ENCODE results near the gene TRANK1. TPM values are rescaled to one million over a fixed set of nuclear protein-coding genes. Genes with fewer than 3 reads are reported as not detected.

TRANK1 gene
- total and polyA plus RNA-seq, 2 of the 8 experiments (the other 6 are each of a cell fraction or from before 2014, with no cell fraction given): 2.9 to 8.8 TPM

DNA sequence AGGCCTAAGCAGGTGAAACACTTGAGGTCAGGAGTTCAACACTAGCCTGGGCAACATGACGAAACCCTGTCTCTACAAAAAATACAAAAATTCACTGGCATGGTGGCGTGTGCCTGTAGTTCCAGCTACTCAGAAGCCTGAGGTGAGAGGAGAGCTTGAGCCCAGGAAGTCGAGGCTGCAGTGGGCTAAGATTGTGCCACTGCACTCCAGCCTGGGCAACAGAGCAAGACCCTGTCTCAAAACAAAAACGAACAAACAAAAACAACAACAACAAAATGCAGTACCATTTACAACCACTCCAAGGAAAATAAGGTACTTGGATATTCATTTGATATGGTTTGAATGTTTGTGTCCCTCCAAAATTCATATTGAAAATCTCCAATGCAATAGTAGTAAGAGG, 15.6 kb upstream of the TRANK1 start (continued):
- TF ChIP-seq CHD7 (IDR thresholded peaks at IDR 0.05; ENCODE audit: insufficient replicate concordance, low read length): no peak
- no peak for TF ChIP-seq CHD2 (IDR thresholded peaks at IDR 0.05; ENCODE audit: low read length)
- TF ChIP-seq SP2 (IDR thresholded peaks at IDR 0.05; ENCODE audit: low read length): no peak
- TF ChIP-seq CTCF (IDR thresholded peaks at IDR 0.05; ENCODE audit: control extremely low read depth in 1 of 3, insufficient read depth in 1 of 3, low read depth in 1 of 3, low read length in 3 of 3): no peak
- TF ChIP-seq CBX5 (IDR thresholded peaks at IDR 0.05; ENCODE audit: low read depth, low read length): no peak
- no peak for TF ChIP-seq RAD21 (IDR thresholded peaks at IDR 0.05 in 1 of 2, conservative IDR thresholded peaks at IDR 0.05 in 1 of 2; ENCODE audit: low read depth in 2 of 2, low read length in 2 of 2)
- TF ChIP-seq SP4 (IDR thresholded peaks at IDR 0.05; ENCODE audit: low read length): no peak
- TF ChIP-seq JUND (IDR thresholded peaks at IDR 0.05; ENCODE audit: low read length): no peak
- TF ChIP-seq BCL11A (IDR thresholded peaks at IDR 0.05; ENCODE audit: low read depth in 2 of 2, low read length in 2 of 2): no peak
- no peak for TF ChIP-seq TCF12 (IDR thresholded peaks at IDR 0.05; ENCODE audit: low read depth, low read length)

Data from H1 (cell line).